HUES48 (cell line): ENCODE results near the gene CDK6.
"Not testable (repeated sequence)": the region's sequence is repeated elsewhere in the genome, so short reads cannot be mapped to it uniquely, and the experiment has no call there.

Experiments
- H3K27ac ChIP-seq: one replicate; pipeline ENCODE4 v1.7.0; 2013; ENCODE audit warnings: low read depth, low read length, inconsistent platforms
- H3K27me3 ChIP-seq: 2 replicates; pipeline ENCODE4 v1.6.1; 2013; ENCODE audit warnings: mild to moderate bottlenecking, low read length; ENCODE audit not compliant: control insufficient read depth, insufficient read depth
- H3K36me3 ChIP-seq: 2 replicates; pipeline ENCODE4 v1.6.1; 2013; ENCODE audit warnings: low read length; ENCODE audit not compliant: control insufficient read depth, insufficient read depth
- H3K4me1 ChIP-seq: 2 replicates; pipeline ENCODE4 v1.6.1; 2013; ENCODE audit warnings: mild to moderate bottlenecking, low read length; ENCODE audit not compliant: control insufficient read depth, insufficient read depth
- H3K4me3 ChIP-seq: 2 replicates; pipeline ENCODE4 v1.5.1; 2013; ENCODE audit warnings: mild to moderate bottlenecking, low read depth, low read length
- H3K9ac ChIP-seq: 2 replicates; pipeline ENCODE4 v1.6.1; 2013; ENCODE audit warnings: mild to moderate bottlenecking, low read depth, low read length, moderate library complexity
- H3K9me3 ChIP-seq: 2 replicates; pipeline ENCODE4 v1.6.1; 2013; ENCODE audit warnings: low read length; ENCODE audit not compliant: control insufficient read depth, insufficient read depth

The CDK6 gene

DNA sequence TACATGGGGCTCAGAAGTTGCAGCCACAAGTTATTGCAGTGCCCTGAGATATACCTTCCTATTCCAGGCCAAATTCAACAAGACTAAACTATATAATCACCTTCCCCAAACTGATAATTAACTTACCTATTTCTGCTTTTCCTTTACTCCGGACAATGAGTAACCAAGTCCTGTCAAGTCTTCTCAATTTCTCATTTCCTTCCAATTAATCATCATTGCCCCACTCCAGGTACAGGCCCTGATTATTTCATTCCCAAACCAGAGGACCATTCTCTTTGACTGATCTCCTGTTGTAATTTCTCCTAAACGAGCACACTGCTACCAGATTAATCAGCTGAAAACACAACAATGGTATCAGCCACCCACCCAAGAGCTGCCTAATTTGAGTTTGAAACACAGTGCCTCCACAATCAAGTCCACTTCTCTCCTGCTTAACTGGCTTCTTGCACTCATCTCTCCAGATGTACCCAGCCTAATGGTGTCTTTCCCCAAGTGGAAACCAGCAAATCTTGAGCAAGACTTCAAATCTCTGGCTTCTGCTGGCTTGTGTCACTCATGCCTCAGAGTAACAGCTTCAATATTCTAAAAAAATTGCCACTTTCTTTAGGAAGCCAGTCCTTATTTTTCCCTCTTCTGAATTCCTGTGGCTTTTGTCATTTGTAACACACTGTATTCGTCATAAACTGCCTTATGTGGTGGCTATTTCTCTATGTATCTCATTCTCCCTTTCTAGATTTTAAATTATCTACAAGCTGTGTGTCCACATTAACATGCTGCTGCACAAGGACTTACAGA, 89.1 kb downstream of the CDK6 start:
- no peak overlapping the region for H3K4me3 ChIP-seq
- no peak overlapping the region for H3K9ac ChIP-seq
- H3K27me3 ChIP-seq = no peaks in the 10 kb centered on the region
- H3K36me3 ChIP-seq = no peaks in the 10 kb centered on the region
- H3K9me3 ChIP-seq = no peaks in the 10 kb centered on the region
- peaks cover 33% of the 10 kb centered on the region for H3K4me1 ChIP-seq
- no peak overlapping the region for H3K27ac ChIP-seq

DNA sequence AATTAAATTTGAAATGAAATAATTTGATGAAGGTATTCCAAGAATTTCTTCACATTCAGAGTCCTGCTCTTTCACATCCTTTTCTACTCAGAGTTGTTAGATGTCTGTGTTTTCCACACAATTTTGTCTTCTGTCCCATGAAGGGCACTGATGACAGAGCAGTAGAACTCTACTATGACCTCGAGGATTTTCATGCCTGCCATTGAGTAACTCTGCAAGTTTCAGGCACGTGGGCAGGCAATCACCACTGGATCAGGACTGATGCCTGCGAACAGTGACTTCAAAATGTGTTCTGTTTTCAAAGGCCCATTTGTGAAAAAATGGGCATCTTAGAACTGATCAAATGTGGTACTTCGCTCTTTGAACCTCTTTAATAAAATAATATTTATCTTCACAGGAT, 91.1 kb downstream of the CDK6 start:
- Histone ChIP-seq H3K36me3 (no peaks in the 10 kb centered on the region), H3K27ac (no peak overlapping the region), H3K4me1 (peaks cover 32% of the 10 kb centered on the region)

DNA sequence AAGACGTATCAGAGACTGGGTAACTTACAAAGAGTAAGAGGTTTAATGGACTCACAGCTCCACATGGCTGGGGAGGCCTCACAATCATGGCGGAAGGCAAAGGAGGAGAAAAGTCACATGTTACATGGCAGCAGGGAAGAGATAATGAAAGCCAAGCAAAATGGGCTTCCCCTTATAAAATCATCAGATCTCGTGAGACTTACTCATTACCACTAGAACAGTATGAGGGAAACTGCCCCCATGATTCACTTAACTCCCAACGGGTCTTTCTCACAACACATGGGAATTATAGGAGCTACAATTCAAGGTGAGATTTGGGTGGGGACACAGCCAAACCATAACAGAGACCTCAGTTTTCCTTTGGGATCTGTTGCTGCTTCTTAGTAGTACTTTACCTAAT, 92.2 kb downstream of the CDK6 start:
- H3K36me3 ChIP-seq, H3K4me3 ChIP-seq, H3K27ac ChIP-seq, H3K9me3 ChIP-seq, H3K9ac ChIP-seq, H3K27me3 ChIP-seq: not testable (repeated sequence)
- peaks cover 26% of the 10 kb centered on the region for H3K4me1 ChIP-seq

More for the DNA sequence above, 91.1 kb downstream of the CDK6 start:
- no peaks in the 10 kb centered on the region for H3K27me3 ChIP-seq
- H3K9me3 ChIP-seq = no peaks in the 10 kb centered on the region
- no peak overlapping the region for H3K9ac ChIP-seq
- H3K4me3 ChIP-seq = no peak overlapping the region

DNA sequence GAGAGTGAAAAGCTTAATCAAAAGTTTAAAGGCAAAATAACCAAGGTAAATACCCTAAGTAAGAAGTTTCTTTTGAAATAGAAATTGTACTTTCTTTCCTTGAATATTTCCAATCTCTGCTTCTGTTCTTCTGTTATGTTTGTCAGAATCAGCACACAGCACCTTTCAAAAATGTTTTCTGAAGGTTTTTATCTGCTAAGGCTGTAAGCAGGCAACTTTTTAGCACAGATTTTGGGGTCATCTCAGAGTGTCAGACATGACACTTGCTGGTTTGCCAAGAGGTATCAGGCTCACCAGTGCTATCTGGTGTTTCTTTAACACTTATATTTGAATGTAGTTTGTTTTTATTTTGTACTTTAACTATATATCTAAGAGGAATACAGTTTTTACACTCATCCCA, 94.2 kb downstream of the CDK6 start:
- no peak overlapping the region for H3K27ac ChIP-seq
- H3K9me3 ChIP-seq = no peaks in the 10 kb centered on the region
- no peak overlapping the region for H3K9ac ChIP-seq
- no peaks in the 10 kb centered on the region for H3K27me3 ChIP-seq
- peaks cover 22% of the 10 kb centered on the region for H3K4me1 ChIP-seq
- H3K36me3 ChIP-seq = no peaks in the 10 kb centered on the region
- no peak overlapping the region for H3K4me3 ChIP-seq

DNA sequence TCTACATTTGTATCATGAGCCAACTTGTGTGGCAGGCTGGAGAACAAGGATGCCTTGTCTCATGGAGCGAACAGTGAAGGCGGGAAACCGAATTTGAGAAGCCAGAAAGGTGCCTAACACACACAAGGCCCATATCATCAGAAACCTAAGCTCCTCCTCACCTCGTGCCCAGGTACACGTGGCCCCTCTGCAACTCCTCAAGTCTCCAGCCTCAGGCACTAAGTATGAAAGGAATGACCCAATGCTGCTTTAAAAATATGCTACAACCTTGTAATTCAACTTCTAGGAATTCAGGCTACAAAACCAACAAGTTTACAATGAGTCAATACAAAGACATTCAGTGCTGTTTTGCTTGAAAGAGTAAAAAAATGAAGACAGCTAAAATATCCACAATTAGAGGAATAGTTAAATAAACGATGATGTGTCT, 95.7 kb downstream of the CDK6 start:
- Histone ChIP-seq H3K27ac (no peak overlapping the region), H3K27me3 (no peaks in the 10 kb centered on the region), H3K9ac (no peak overlapping the region), H3K4me1 (peaks cover 20% of the 10 kb centered on the region), H3K36me3 (no peaks in the 10 kb centered on the region), H3K9me3 (no peaks in the 10 kb centered on the region), H3K4me3 (no peak overlapping the region)

DNA sequence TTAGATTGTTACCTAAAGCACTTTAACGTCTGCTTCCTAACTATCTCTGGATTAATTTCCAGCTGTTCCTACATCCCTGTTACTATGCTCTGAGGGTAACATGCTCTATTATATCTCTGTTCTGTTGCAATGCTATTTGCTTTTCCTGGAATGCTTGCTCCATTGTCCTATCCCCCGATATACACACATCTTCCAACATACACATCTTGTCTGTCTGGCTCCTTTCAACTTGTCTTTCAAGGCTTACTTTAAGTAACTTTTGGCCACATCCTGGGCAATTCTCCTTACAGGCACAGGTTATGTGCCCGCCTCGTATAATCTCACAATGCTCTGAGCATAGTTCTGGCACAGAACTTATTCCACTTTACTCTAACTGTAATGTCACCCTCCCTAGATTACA, 96.2 kb downstream of the CDK6 start:
- H3K27ac ChIP-seq = no peak overlapping the region
- peaks cover 20% of the 10 kb centered on the region for H3K4me1 ChIP-seq
- H3K36me3 ChIP-seq = no peaks in the 10 kb centered on the region
- H3K9me3 ChIP-seq = no peaks in the 10 kb centered on the region
- H3K9ac ChIP-seq = no peak overlapping the region
- no peaks in the 10 kb centered on the region for H3K27me3 ChIP-seq
- no peak overlapping the region for H3K4me3 ChIP-seq

DNA sequence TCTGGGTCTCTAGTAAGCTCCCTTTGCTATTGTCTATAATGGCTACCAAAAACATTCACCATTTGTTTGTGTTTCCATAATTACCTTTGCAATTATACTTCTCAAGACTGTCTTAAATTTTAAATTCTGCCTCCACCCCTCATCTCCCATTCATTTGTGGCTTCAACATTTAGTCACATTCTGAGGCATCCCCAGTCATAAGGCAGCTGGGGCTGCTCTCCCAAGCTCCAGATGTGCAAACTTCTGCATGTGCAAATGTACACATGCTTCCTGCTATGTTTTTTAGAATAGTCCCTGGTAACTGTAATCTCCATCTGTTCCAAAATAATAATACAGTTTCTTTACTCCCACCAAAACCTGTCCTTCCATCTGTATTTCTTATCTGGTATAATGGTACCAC, 97.3 kb downstream of the CDK6 start:
- no peak overlapping the region for H3K9ac ChIP-seq
- H3K4me3 ChIP-seq = no peak overlapping the region
- H3K36me3 ChIP-seq = no peaks in the 10 kb centered on the region
- H3K9me3 ChIP-seq = no peaks in the 10 kb centered on the region
- peaks cover 20% of the 10 kb centered on the region for H3K4me1 ChIP-seq
- H3K27ac ChIP-seq = no peak overlapping the region
- H3K27me3 ChIP-seq = no peaks in the 10 kb centered on the region

DNA sequence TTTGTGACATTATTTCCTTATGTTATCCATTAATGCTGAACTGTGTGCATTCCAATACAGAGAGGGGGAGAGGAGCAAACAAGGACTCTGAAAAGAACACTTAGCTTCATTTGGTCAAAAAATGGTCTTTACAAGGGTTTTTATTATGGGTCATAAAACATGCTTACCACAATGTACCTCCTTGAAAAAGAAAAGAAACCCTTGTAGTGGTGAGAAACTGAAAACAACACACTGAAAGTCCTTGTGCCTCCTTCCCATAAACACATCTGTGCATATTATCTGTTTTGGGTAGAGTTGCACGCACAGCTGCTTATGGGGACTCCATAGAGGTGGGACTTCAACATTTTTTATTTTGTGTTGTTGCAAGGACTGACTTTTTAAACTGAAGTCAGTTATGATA, 98.7 kb downstream of the CDK6 start:
- Histone ChIP-seq H3K27ac (no peak overlapping the region), H3K27me3 (no peaks in the 10 kb centered on the region), H3K4me3 (no peak overlapping the region), H3K9me3 (no peaks in the 10 kb centered on the region), H3K9ac (no peak overlapping the region), H3K4me1 (peaks cover 20% of the 10 kb centered on the region), H3K36me3 (no peaks in the 10 kb centered on the region)

DNA sequence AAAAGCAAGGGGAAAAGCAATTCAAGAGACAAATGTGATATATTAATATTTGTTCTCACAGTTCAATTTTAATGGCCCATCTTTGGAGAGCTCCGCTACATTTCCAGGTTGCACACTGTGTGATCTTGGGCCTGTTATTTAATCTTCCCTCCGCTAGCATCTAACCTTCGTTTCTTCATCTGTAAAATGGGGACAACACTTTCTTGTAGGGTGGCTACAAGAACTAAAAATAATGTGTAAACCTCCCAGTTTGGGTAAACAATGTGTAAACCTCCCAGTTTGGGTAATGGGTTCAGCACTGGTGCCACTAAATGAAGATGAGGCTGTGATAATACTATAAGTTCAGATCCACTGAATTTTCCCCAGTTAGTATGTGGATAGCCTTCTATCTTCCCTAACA, 99.5 kb downstream of the CDK6 start:
- Histone ChIP-seq H3K27ac (no peak overlapping the region), H3K4me3 (no peak overlapping the region), H3K9ac (no peak overlapping the region), H3K27me3 (no peaks in the 10 kb centered on the region), H3K9me3 (no peaks in the 10 kb centered on the region), H3K36me3 (no peaks in the 10 kb centered on the region), H3K4me1 (peaks cover 17% of the 10 kb centered on the region)

DNA sequence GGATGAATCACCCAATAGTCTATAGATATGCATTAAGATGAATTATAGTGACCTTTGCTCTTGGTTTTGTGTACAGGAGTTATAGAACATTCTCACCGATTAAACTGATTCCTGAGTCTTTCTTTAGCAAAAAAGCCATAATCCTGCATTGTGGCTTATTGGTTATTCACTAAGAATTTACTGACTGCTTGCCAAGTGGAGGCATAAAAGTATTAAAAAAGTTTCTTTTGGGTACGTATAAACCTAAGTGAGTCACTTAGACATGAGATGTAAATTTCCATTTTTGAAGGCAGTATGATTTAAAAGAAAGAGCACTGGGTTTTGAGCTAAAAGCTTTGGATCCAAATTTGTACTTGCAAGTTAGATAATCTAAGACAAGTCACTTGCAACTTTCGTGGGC, 100.7 kb downstream of the CDK6 start:
- Histone ChIP-seq H3K9me3 (no peaks in the 10 kb centered on the region), H3K4me1 (peaks cover 5% of the 10 kb centered on the region; the same call in 1 of the 2 replicates), H3K9ac (no peak overlapping the region), H3K27ac (no peak overlapping the region), H3K36me3 (no peaks in the 10 kb centered on the region), H3K27me3 (no peaks in the 10 kb centered on the region), H3K4me3 (no peak overlapping the region)

DNA sequence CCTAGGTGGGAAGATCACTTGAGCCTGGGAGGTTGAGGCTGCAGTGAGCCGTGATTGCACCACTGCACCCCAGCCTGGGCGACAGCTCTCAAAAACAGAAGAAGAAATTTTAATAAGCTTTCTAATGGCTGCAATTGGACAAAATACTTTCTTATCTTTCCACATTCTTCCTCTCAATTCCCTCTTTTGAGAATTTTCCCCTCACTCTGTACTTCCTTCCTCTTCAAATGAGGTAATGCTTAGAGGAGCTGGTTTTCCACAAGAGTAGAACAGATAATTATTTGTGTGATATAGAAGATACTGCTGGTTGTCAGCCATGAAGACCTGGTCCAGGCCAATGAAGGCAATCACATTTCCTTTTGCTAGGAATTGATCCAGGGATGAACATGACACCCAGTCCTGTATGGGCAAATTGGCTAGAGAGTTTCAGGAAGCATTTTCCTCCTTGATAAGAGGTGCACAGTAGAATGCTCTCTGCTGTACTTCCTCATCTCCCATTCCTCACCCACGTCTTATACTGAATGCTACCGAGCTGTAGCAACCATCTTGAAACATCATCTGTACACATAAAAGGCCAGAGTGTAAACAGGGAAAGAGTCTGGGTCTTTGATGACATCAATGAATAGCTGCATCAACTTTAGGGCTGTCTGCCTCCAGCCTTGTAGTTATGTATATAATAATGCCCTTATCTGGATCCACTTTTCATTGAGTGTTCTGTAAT, 103.9 kb downstream of the CDK6 start:
- no peak overlapping the region for H3K9ac ChIP-seq
- H3K9me3 ChIP-seq = no peaks in the 10 kb centered on the region
- no peaks in the 10 kb centered on the region for H3K27me3 ChIP-seq
- H3K36me3 ChIP-seq = no peaks in the 10 kb centered on the region
- H3K4me1 ChIP-seq = no peaks in the 10 kb centered on the region
- H3K27ac ChIP-seq = no peak overlapping the region
- H3K4me3 ChIP-seq = no peak overlapping the region
